ENCODE results near the gene INPP4B. TPM values are rescaled to one million over a fixed set of nuclear protein-coding genes. Genes with fewer than 3 reads are reported as not detected.

The INPP4B gene
- total and polyA plus RNA-seq, 2 donors (not counting 1 experiment from before 2014, with no cell fraction given), result 0.03 TPM; not detected in 1

DNA sequence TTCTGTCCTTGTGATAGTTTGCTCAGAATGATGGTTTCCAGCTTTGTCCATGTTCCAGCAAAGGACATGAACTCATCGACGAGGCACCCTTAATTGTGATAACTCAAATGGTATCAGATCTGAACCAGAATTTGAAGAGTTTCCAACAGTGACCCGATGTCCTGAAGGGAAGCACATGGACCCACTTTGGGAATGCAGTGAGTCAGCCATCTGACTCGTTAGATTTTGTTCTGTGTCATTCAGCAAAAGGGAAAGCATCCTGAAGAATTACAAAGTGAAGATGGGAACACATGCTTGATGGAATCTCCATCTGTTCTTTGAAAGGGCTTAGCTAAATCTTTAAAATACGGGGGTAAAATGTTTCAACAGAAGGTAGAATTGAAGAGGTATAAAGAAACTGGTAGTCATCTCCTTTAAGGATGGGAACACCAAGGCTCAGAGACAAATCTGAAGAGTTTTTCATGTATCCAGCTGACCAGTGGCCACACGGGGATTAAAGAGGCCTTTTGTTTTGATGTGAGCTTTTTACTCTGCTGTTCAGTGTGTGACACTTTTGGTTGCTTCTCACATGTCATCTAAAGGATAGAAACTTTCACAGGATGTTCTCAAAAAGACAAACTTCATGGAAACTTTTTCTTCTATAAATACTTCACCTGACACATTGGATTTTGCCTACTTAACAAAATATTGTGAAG, 393.8 kb downstream of the INPP4B start:
- Histone ChIP-seq H2AFZ (ENCODE audit: insufficient read depth, low read depth, low read length, poor library complexity, severe bottlenecking) (no peak overlapping the region), H3K9me3 (ENCODE audit: control extremely low read depth in 1 of 3, control insufficient read depth in 2 of 3, insufficient read depth in 1 of 3, low read length in 2 of 3) (no peaks in the 10 kb centered on the region), H3K79me2 (ENCODE audit: control insufficient read depth, insufficient read depth, low read length) (no peaks in the 10 kb centered on the region), H3K27me3 (replicated peaks in 1 of 4; ENCODE audit: control extremely low read depth in 1 of 4, control insufficient read depth in 3 of 4, insufficient read depth in 4 of 4, low read length in 3 of 4) (no peaks in the 10 kb centered on the region), H3K4me1 (ENCODE audit: control insufficient read depth in 2 of 2, insufficient read depth in 2 of 2, low read length in 2 of 2) (no peaks in the 10 kb centered on the region), H3K9ac (ENCODE audit: low read length) (no peak overlapping the region), H3K4me2 (replicated peaks; ENCODE audit: low read depth, low read length, poor library complexity, severe bottlenecking) (no peak overlapping the region), H3K36me3 (replicated peaks in 1 of 2; ENCODE audit: control extremely low read depth in 1 of 2, control insufficient read depth in 1 of 2, extremely low read depth in 1 of 2, insufficient read depth in 2 of 2, low read length in 1 of 2) (no peaks in the 10 kb centered on the region), H4K20me1 (ENCODE audit: control insufficient read depth, insufficient read depth, low read length, poor library complexity, severe bottlenecking) (no peaks in the 10 kb centered on the region), H3K4me3 (ENCODE audit: control extremely low read depth in 1 of 5, extremely low read depth in 1 of 5, insufficient read depth in 1 of 5, low read depth in 2 of 5, low read length in 4 of 5) (no peak overlapping the region), H3K27ac (ENCODE audit: low read length in 2 of 2) (no peak overlapping the region)
- DNase-seq (no peak), ATAC-seq (ENCODE audit: low read depth) (no peak)
- intact Hi-C loops (cut with micrococcal nuclease), result no loop called here
- no peak overlapping the region for H3K27ac Mint-ChIP-seq
- no peaks in the 10 kb centered on the region for H3K9me3 Mint-ChIP-seq (ENCODE audit: insufficient read depth)
- H3K4me3 Mint-ChIP-seq, result no peak overlapping the region
- CTCF ChIA-PET, result no interaction called here
- H3K4me1 Mint-ChIP-seq, result no peaks in the 10 kb centered on the region
- 90% methylated on average over 5 of the region's 6 CpGs for WGBS (ENCODE audit: insufficient coverage)
- TF ChIP-seq EZH2 (IDR thresholded peaks at IDR 0.05; ENCODE audit: borderline replicate concordance, insufficient read depth, low read depth, low read length, poor library complexity, severe bottlenecking), result no peak
- TF ChIP-seq, protein P1, sequence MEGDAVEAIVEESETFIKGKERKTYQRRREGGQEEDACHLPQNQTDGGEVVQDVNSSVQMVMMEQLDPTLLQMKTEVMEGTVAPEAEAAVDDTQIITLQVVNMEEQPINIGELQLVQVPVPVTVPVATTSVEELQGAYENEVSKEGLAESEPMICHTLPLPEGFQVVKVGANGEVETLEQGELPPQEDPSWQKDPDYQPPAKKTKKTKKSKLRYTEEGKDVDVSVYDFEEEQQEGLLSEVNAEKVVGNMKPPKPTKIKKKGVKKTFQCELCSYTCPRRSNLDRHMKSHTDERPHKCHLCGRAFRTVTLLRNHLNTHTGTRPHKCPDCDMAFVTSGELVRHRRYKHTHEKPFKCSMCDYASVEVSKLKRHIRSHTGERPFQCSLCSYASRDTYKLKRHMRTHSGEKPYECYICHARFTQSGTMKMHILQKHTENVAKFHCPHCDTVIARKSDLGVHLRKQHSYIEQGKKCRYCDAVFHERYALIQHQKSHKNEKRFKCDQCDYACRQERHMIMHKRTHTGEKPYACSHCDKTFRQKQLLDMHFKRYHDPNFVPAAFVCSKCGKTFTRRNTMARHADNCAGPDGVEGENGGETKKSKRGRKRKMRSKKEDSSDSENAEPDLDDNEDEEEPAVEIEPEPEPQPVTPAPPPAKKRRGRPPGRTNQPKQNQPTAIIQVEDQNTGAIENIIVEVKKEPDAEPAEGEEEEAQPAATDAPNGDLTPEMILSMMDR (IDR thresholded peaks at IDR 0.05), result no peak
- POLR2A ChIA-PET, result no interaction called here
- no peaks in the 10 kb centered on the region for H3K27me3 Mint-ChIP-seq

DNA sequence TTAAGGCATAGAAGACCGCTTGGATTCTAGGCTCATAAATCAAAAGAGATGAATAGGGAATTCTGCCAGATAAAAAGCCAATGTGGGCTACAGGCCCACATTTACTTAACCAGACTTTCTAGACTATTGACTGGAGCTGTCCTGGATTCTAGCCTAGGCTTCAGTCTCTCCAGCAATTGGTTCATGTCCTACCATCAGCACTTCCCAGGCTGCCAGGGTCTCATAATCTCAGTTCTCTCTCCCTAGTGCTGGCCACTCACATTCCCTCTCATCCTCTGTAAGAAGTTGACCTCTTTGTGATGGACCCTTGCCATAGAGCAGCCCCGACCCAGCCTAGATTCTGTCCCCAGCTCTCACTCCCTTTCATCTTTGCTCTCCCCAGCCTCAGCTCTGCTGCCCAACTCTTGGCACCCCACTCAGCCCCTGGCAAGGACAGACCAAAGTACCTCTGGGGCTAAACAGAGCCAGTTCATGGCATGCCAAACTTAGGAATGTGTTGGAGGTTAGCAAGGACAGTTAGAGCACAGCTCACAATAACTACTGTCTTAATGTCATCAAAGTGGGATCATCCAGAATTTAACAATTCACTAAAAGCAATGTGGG, 396.2 kb downstream of the INPP4B start:
- H3K27me3 ChIP-seq (replicated peaks in 1 of 4; ENCODE audit: control extremely low read depth in 1 of 4, control insufficient read depth in 3 of 4, insufficient read depth in 4 of 4, low read length in 3 of 4), result no peaks in the 10 kb centered on the region
- Mint-ChIP-seq H3K27me3 (no peaks in the 10 kb centered on the region), H3K4me1 (no peaks in the 10 kb centered on the region), H3K27ac (no peak overlapping the region), H3K4me3 (no peak overlapping the region), H3K9me3 (ENCODE audit: insufficient read depth) (no peaks in the 10 kb centered on the region)
- no peak overlapping the region for H2AFZ ChIP-seq (ENCODE audit: insufficient read depth, low read depth, low read length, poor library complexity, severe bottlenecking)
- 86% methylated on average over 1 of the region's 2 CpGs for WGBS (ENCODE audit: insufficient coverage)
- ChIA-PET POLR2A (no interaction called here), CTCF (no interaction called here)
- no peaks in the 10 kb centered on the region for H3K9me3 ChIP-seq (ENCODE audit: control extremely low read depth in 1 of 3, control insufficient read depth in 2 of 3, insufficient read depth in 1 of 3, low read length in 2 of 3)
- H4K20me1 ChIP-seq (ENCODE audit: control insufficient read depth, insufficient read depth, low read length, poor library complexity, severe bottlenecking), result no peaks in the 10 kb centered on the region
- intact Hi-C loops (cut with micrococcal nuclease), result no loop called here
- no peak overlapping the region for H3K9ac ChIP-seq (ENCODE audit: low read length)
- H3K4me2 ChIP-seq (replicated peaks; ENCODE audit: low read depth, low read length, poor library complexity, severe bottlenecking), result no peak overlapping the region
- no peak for ATAC-seq (ENCODE audit: low read depth)
- H3K4me1 ChIP-seq (ENCODE audit: control insufficient read depth in 2 of 2, insufficient read depth in 2 of 2, low read length in 2 of 2), result no peaks in the 10 kb centered on the region
- H3K79me2 ChIP-seq (ENCODE audit: control insufficient read depth, insufficient read depth, low read length), result no peaks in the 10 kb centered on the region
- no peaks in the 10 kb centered on the region for H3K36me3 ChIP-seq (replicated peaks in 1 of 2; ENCODE audit: control extremely low read depth in 1 of 2, control insufficient read depth in 1 of 2, extremely low read depth in 1 of 2, insufficient read depth in 2 of 2, low read length in 1 of 2)
- no peak overlapping the region for H3K4me3 ChIP-seq (ENCODE audit: control extremely low read depth in 1 of 5, extremely low read depth in 1 of 5, insufficient read depth in 1 of 5, low read depth in 2 of 5, low read length in 4 of 5)
- DNase-seq, result no peak
- no peak overlapping the region for H3K27ac ChIP-seq (ENCODE audit: low read length in 2 of 2)
- TF ChIP-seq, protein P1 (IDR thresholded peaks at IDR 0.05), result no peak
- TF ChIP-seq EZH2 (IDR thresholded peaks at IDR 0.05; ENCODE audit: borderline replicate concordance, insufficient read depth, low read depth, low read length, poor library complexity, severe bottlenecking), result no peak

All from B cell (primary cell).